Measurements from ENCODE around the gene FHIT.

DNA sequence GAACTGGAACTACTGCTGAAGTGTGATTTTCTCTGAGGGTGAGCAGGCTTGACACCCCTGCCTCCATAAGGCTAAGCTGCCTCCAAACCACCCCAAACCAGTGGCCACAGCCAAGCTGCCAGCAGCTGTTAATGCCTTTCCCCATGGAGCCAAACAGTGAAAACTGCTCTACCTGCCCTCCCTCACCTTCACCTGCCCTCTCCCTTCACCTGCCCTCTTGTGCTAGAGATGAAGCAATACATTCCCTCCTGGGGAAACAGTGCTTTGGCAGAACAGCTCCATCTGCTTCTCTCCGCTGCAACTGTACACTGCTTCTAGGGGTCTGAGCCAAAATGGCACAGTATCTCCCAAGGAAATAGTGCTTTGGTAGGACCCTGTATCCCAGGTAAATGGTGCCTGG lies 374.1 kb downstream of the FHIT start:
- TF ChIP-seq SUZ12 (IDR thresholded peaks at IDR 0.05; ENCODE audit: extremely low read depth, insufficient read depth, insufficient read length) (no peak), YY1 (IDR thresholded peaks at IDR 0.05; ENCODE audit: insufficient read depth, insufficient read length) (no peak), ZNF274 (IDR thresholded peaks at IDR 0.05; ENCODE audit: low read depth, low read length) (no peak)
